ENCODE results near the gene GHR.

The GHR gene

GRCh38 chr5:42745856-42746255, 322.6 kb downstream of the GHR start:
- no peak for DNase-seq

- DNase-seq: no peak
These were observed 325.8 kb downstream of the GHR start for GRCh38 chr5:42749020-42749419.

GRCh38 chr5:42750507-42750906, 327.3 kb downstream of the GHR start:
- no peak for DNase-seq

- no peak for DNase-seq
These were observed 327.8 kb downstream of the GHR start for GRCh38 chr5:42751044-42751443.

GRCh38 chr5:42753099-42753498, 329.9 kb downstream of the GHR start:
- DNase-seq: no peak

- DNase-seq: peak; percentile 40 to 56
These were observed 333.7 kb downstream of the GHR start, which contains the start of gene CCDC152 for GRCh38 chr5:42756606-42757601. Gene CCDC152, plus strand, starts transcription at chr5:42756818. Its CDS starts 2,304 bp downstream, at chr5:42759122.

GRCh38 chr5:42759456-42759855, 336.2 kb downstream of the GHR start:
- no peak for DNase-seq

GRCh38 chr5:42760426-42760825, 337.2 kb downstream of the GHR start:
- no peak for DNase-seq

GRCh38 chr5:42761791-42762190, 338.6 kb downstream of the GHR start:
- DNase-seq: no peak

GRCh38 chr5:42767491-42768105, 344.4 kb downstream of the GHR start:
- no peak for DNase-seq

GRCh38 chr5:42768106-42768504, 344.9 kb downstream of the GHR start:
- no peak for DNase-seq

GRCh38 chr5:42770003-42770402, 346.8 kb downstream of the GHR start:
- DNase-seq: no peak
